Large intestine (tissue), 3 donors: Measurements from ENCODE around the gene F10. TPM values are rescaled to one million over a fixed set of nuclear protein-coding genes. Genes with fewer than 3 reads are reported as not detected.

Source experiments
- DNase-seq, 2 donors: peaks; one replicate each; pipeline versions ENCODE4 v3.0.0 to v3.0.0-alpha.2; 2013
- H3K27ac ChIP-seq: one replicate; pipeline ENCODE4 v1.5.1; 2013; ENCODE audit warnings: low read length
- H3K27me3 ChIP-seq: 2 replicates; pipeline ENCODE4 v1.6.1; 2013; ENCODE audit warnings: low read length; ENCODE audit not compliant: control insufficient read depth, insufficient read depth
- H3K36me3 ChIP-seq: 2 replicates; pipeline ENCODE4 v1.6.1; 2013; ENCODE audit warnings: low read length; ENCODE audit not compliant: control insufficient read depth, insufficient read depth
- H3K4me1 ChIP-seq: one replicate; pipeline ENCODE4 v1.6.1; 2013; ENCODE audit warnings: low read length; ENCODE audit not compliant: control insufficient read depth, insufficient read depth
- H3K4me3 ChIP-seq: one replicate; pipeline ENCODE4 v1.5.1; 2013; ENCODE audit warnings: low read length
- H3K9me3 ChIP-seq: one replicate; pipeline ENCODE4 v1.6.1; 2013; ENCODE audit warnings: mild to moderate bottlenecking, low read depth, low read length, moderate library complexity; ENCODE audit not compliant: control insufficient read depth
- WGBS: methylation state at CpG from one replicate; pipeline ENCODE4 v1.1.5; 2013; ENCODE audit warnings: low lambda C conversion rate; ENCODE audit not compliant: insufficient coverage; 5-methylcytosine and 5-hydroxymethylcytosine counted together
- polyA plus RNA-seq: library from polyadenylated mRNA; unstranded; fragments of 120-200 nt; gene quantifications from one replicate; pipeline ENCODE4 v1.2.1, GENCODE V29; 2013

F10 gene
- polyA plus RNA-seq, 1 donor, result 125 TPM

DNA sequence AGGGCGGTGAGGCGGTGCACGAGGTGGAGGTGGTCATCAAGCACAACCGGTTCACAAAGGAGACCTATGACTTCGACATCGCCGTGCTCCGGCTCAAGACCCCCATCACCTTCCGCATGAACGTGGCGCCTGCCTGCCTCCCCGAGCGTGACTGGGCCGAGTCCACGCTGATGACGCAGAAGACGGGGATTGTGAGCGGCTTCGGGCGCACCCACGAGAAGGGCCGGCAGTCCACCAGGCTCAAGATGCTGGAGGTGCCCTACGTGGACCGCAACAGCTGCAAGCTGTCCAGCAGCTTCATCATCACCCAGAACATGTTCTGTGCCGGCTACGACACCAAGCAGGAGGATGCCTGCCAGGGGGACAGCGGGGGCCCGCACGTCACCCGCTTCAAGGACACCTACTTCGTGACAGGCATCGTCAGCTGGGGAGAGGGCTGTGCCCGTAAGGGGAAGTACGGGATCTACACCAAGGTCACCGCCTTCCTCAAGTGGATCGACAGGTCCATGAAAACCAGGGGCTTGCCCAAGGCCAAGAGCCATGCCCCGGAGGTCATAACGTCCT lies 26.4 kb downstream of the F10 start:
- H3K36me3 ChIP-seq, result peaks cover 2% of the 10 kb centered on the region
- peaks cover 4% of the 10 kb centered on the region for H3K27me3 ChIP-seq
- no peak overlapping the region for H3K27ac ChIP-seq
- H3K4me1 ChIP-seq, result peaks cover 6% of the 10 kb centered on the region
- WGBS, result 100% methylated on average over 3 of the region's 38 CpGs
- no peak for DNase-seq
- H3K9me3 ChIP-seq, result peaks cover 3% of the 10 kb centered on the region
- H3K4me3 ChIP-seq, result no peak overlapping the region

DNA sequence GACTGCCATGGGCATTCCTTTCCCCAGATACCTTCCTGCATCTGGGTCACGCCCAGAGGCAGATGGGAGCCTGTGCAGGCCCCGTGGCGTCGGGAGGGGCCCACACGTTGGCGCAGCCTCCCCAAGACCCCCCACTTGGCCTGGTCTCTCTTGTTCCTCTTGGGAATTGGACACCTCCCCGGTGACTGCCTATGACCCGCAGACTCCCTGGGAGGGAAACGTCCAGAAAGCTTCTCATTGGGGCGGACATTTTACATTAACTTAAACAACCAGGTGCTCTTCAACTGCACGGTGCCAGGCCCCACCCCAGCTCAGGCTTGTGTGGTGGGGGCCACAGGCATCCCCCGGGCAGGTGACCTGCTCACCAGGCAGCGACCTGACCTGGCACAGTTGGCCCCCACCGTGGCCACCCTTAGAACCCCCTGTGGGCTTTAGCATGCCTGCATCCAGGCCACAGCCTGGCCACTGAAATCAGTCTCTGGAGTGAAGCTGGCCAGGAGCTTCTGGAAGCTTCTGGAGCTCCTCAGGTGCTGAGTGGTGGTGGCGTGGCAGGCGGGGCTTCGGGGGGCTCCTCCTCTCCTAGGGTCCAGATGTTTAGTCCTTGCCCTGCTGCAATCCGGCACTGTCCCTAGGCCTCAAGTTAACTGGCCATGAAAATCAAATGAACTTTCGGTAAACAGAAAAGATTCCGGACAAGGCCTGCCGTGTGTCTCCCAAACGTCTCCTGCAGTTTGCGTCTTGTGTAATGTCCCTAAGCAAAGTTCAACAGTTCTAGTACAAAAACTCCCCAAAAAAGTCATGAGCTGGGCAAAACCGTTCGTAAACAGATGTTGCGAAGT lies 27.3 kb downstream of the F10 start:
- no peak for DNase-seq
- no peak overlapping the region for H3K27ac ChIP-seq
- peaks cover 5% of the 10 kb centered on the region for H3K9me3 ChIP-seq
- H3K4me1 ChIP-seq, result peaks cover 6% of the 10 kb centered on the region
- no CpG with 5 or more reads among the region's 26 CpGs for WGBS
- no peak overlapping the region for H3K4me3 ChIP-seq
- peaks cover 4% of the 10 kb centered on the region for H3K27me3 ChIP-seq
- no peaks in the 10 kb centered on the region for H3K36me3 ChIP-seq

DNA sequence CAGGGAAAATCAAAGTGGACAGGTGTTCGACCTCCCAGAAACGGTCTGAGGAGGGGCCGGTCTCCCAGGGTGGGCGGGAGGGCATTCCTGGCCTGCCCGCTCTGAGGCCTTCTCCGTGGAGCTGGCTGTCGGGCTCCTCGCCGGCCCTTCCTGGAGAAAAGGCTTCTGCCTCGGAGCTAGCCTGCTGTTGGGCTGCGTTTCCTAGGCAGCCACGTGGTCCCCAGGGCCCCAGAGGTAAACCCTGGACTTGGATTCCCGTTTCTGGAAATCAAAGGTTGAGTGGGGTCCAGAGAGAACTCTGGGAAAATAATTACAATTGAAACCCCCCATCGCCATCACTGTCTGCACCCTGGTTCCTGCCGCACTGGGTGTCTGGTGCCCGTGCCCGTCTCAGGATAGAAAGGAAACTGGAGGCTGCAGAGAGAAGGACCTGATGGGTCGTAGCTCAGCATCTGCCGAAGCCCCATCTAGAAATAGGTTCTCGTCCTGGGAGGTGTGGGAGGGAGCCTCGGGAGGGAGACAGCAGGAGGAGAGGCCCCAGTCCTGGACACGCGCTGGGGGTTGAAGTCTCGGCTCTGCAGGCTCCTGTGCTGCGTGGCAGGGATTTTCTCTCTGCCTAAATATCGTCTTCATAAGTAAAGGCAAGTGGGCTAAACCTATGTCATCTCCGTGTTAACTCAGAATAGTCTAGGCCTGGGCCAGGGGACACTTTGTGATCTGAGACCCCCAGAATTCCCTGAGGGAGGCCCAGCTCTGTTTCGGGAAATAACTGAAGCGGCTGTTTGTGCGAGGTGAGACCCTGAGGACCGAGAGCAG lies 28.2 kb downstream of the F10 start:
- WGBS, result no CpG with 5 or more reads among the region's 31 CpGs
- Histone ChIP-seq H3K27ac (no peak overlapping the region), H3K4me1 (peaks cover 6% of the 10 kb centered on the region), H3K27me3 (peaks cover 4% of the 10 kb centered on the region), H3K4me3 (no peak overlapping the region), H3K36me3 (no peaks in the 10 kb centered on the region), H3K9me3 (peaks cover 5% of the 10 kb centered on the region)
- no peak for DNase-seq

DNA sequence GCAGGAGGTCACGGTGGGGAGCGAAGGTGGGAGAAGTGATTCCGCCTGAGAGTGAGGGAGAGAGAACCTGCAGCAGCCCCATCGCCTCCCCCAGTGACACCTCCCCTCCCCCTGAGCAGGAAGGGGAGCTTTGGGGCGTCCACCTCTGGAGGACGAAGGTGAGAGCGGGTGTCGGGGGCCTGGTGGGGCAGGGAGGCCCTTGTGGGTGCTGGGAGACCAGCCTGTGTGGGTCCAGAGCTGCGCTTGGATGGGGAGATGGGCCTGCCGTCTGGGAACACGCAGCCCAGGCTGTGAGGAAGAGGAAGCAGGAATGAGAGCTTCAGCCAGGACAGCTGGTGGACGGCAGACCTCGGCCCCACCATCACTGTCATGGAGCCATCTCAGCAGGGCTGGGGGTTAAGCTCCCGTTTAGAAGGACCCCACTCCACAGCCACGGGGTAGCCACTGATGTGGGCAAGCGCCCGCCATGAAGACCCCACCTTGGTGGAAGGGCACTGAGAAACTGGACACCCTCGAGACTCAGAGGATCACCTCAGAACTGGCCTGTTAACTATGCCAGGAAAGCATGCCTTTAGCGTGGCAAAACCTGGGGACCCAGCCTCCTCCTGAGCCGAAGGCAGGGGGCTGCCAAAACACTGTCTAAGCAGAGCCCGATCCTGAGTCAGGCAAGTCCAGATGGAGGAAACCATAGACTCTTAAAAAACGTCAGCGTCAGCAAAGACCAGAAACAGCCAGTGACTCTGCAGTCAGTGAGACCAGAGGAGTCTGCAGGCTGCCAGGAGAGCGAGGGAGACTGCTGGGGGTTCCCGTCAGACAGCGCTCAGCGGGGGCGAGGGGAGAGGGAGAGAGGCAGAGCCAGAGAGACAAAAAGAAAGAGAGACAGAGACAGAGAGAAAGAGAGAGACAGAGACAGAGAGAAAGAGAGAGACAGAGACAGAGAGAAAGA lies 29.4 kb downstream of the F10 start:
- H3K4me1 ChIP-seq, result peaks cover 6% of the 10 kb centered on the region
- 54% methylated on average over 4 of the region's 28 CpGs for WGBS
- H3K4me3 ChIP-seq, result no peak overlapping the region
- H3K36me3 ChIP-seq, result no peaks in the 10 kb centered on the region
- H3K27ac ChIP-seq, result no peak overlapping the region
- H3K9me3 ChIP-seq, result peaks cover 5% of the 10 kb centered on the region
- no peak for DNase-seq
- peaks cover 4% of the 10 kb centered on the region for H3K27me3 ChIP-seq

GRCh38 chr13:113152691-113152983 lies 30.0 kb downstream of the F10 start:
- Histone ChIP-seq H3K4me1 (peaks cover 6% of the 10 kb centered on the region), H3K9me3 (peaks cover 5% of the 10 kb centered on the region), H3K27me3 (peaks cover 4% of the 10 kb centered on the region), H3K27ac (no peak overlapping the region), H3K36me3 (no peaks in the 10 kb centered on the region), H3K4me3 (peak overlapping the region; percentile 33)
- DNase-seq, result no peak
- no CpG with 5 or more reads among the region's 2 CpGs for WGBS

DNA sequence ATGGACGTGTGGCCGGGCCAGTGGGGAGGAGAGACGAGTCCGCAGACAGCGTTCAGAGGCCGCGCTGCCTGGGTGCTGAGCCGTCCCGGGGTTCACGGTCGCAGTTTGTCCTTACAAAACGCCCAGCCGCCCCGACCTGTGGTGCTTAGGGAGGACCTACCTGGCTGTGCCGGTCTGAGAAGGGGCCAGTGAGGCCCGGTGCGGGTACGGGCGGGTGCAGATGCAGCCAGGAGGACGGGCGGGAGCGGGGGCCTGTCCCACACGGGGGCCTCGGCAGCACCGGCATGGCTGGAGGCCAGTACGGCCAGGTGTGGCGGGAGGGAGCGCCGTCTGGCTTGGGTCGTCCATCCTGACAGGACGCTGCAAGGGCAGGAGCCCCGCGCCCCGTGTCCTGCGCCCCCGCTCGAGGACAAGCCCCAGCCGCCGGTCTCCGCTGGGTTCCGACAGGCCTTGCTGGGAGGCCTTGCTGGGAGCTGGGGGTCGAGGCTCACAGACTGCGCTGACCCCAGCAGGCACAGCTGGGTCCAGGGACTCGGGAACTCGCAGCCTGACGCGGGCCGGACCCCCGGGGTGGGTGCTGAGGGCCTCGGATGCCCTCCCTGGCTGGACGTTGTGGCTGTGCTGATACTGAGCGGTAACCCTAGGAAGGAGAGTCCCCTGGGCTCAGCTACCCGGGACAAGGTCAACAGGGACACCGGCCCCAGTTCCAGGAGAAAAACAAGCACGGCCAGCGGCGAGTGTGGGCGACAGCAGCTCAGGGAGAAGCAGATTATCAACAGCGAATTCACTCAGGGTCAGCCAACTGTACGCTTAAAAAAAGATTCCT lies 30.6 kb downstream of the F10 start:
- no CpG with 5 or more reads among the region's 60 CpGs for WGBS
- Histone ChIP-seq H3K27ac (peak overlapping the region; percentile 33), H3K9me3 (peaks cover 5% of the 10 kb centered on the region), H3K4me1 (peaks cover 11% of the 10 kb centered on the region), H3K36me3 (no peaks in the 10 kb centered on the region), H3K4me3 (peak overlapping the region; percentile 33), H3K27me3 (peaks cover 4% of the 10 kb centered on the region)
- DNase-seq, result peak in 1 of 2 donors; percentile 67

DNA sequence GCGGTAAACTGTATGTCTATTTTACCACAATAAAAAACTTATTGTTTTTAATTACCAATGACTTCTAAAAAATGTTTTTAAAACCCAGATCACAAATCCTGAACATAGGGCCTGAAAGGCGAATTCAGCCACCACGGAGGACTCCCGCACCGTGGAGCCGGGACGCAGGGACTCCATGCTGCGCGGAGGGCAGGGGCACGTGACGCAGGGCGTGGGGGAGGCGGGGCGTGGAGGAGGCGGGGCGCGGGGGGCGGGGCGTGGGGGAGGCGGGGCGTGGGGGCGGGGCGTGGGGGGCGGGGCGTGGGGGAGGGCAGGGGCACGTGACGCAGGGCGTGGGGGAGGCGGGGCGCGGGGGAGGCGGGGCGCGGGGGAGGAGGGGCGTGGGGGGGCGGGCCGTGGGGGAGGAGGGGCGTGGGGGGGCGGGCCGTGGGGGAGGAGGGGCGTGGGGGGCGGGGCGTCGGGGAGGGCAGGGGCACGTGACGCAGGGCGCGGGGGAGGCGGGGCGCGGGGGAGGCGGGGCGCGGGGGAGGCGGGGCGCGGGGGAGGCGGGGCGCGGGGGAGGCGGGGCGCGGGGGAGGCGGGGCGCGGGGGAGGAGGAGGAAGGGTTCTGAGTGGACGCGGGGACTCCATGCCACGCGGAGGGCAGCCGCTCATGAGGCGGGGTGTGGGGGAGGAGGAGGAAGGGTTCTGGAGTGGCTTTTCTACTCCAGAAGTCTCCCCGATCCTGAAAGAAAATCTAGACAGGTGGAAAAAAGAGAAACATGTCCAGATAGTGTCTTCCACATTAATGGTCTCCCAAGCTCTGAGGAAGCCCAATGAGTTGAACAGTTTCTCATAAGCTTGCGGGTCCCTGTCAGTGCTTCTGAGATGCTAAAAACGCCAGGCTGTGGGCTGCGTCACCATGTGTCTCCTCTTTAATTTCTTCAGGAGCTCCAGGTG lies 31.5 kb downstream of the F10 start:
- DNase-seq, result peak; percentile 48 to 55
- Histone ChIP-seq H3K27me3 (peaks cover 4% of the 10 kb centered on the region), H3K9me3 (peaks cover 5% of the 10 kb centered on the region), H3K4me1 (peaks cover 15% of the 10 kb centered on the region), H3K4me3 (peak overlapping the region; percentile 33), H3K36me3 (no peaks in the 10 kb centered on the region), H3K27ac (peak overlapping the region; percentile 33)
- WGBS, result 20% methylated on average over 2 of the region's 76 CpGs

DNA sequence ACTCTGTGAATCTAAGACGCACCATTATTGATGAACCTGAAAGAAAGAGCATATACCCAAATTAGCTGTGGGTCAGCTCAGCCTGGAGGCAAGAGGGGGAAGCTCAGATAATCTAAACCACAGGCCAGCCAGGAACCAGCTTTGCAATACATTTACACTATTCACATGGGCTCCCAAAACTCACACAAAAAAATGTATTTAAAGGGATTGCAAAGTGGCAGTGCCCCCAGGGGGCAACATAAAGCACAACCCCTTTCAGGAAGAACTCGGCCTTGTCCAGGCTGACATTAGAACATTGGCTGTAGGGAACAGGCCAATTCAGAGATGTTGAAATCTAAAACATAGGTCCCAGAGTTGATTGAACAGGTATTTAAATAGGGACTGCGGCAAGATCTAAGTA lies 32.6 kb downstream of the F10 start:
- no peak overlapping the region for H3K4me3 ChIP-seq
- H3K4me1 ChIP-seq, result peaks cover 15% of the 10 kb centered on the region
- H3K27ac ChIP-seq, result no peak overlapping the region
- no peaks in the 10 kb centered on the region for H3K36me3 ChIP-seq
- WGBS, result no CpG with 5 or more reads among the region's 3 CpGs
- peaks cover 7% of the 10 kb centered on the region for H3K27me3 ChIP-seq
- peaks cover 5% of the 10 kb centered on the region for H3K9me3 ChIP-seq
- no peak for DNase-seq
